WTC11 (cell line): ENCODE data around the gene HSPG2.

Experiments
- CDX4 ChIP-seq: fragments of 250-450 bp; sonication (Bioruptor Pico); IDR thresholded peaks from 2 replicates; pipeline ENCODE4 v1.9.0; 2021; ENCODE audit warnings: moderate library complexity, mild to moderate bottlenecking, inconsistent platforms, borderline replicate concordance
- CTCF ChIP-seq: fragments of 200-600 bp; IDR thresholded peaks from 2 replicates; pipeline ENCODE4 v1.8.0; 2022; ENCODE audit warnings: antibody characterized with exemption
- ESRRA ChIP-seq: sonication (generic); formaldehyde crosslinking; IDR thresholded peaks from 2 replicates; pipeline ENCODE4 v1.8.1; 2022; ENCODE audit warnings: mild to moderate bottlenecking, missing genetic modification reagents, borderline replicate concordance
- ETV6 ChIP-seq: sonication (generic); formaldehyde crosslinking; IDR thresholded peaks from 2 replicates; pipeline ENCODE4 v1.8.1; 2022; ENCODE audit warnings: mild to moderate bottlenecking, missing genetic modification reagents
- HMGXB4 ChIP-seq: sonication (generic); formaldehyde crosslinking; IDR thresholded peaks from 2 replicates; pipeline ENCODE4 v1.8.1; 2023; ENCODE audit warnings: mild to moderate bottlenecking, moderate library complexity, missing genetic modification reagents
- JUN ChIP-seq: sonication (generic); formaldehyde crosslinking; IDR thresholded peaks from 2 replicates; pipeline ENCODE4 v1.8.0; 2023; ENCODE audit warnings: mild to moderate bottlenecking, missing genetic modification reagents
- PREB ChIP-seq: sonication (generic); formaldehyde crosslinking; IDR thresholded peaks from 2 replicates; pipeline ENCODE4 v1.8.1; 2022; ENCODE audit warnings: mild to moderate bottlenecking, missing genetic modification reagents, moderate library complexity, borderline replicate concordance
- RELA ChIP-seq: sonication (generic); formaldehyde crosslinking; IDR thresholded peaks from 2 replicates; pipeline ENCODE4 v1.8.1; 2022; ENCODE audit warnings: missing genetic modification reagents, mild to moderate bottlenecking, borderline replicate concordance
- SOX15 ChIP-seq: fragments of 250-450 bp; sonication (Bioruptor Pico); IDR thresholded peaks from 2 replicates; pipeline ENCODE4 v1.9.0; 2021; ENCODE audit warnings: mild to moderate bottlenecking
- ZNF121 ChIP-seq: sonication (generic); formaldehyde crosslinking; IDR thresholded peaks from 2 replicates; pipeline ENCODE4 v1.8.0; 2023; ENCODE audit warnings: missing genetic modification reagents
- ZNF138 ChIP-seq: sonication (generic); formaldehyde crosslinking; conservative IDR thresholded peaks from 2 replicates; pipeline ENCODE4 v1.8.1; 2022; ENCODE audit warnings: mild to moderate bottlenecking, moderate library complexity, missing genetic modification reagents

GRCh38 chr1:21901473-21901847, 35.6 kb downstream of the HSPG2 start:
- TF ChIP-seq CDX4 (CRISPR knock-in tag) (no peak), PREB (no peak), JUN (CRISPR knock-in tag) (no peak), HMGXB4 (no peak), RELA (no peak), CTCF (no peak), ZNF138 (CRISPR knock-in tag) (no peak), ESRRA (no peak), ETV6 (CRISPR knock-in tag) (no peak), SOX15 (no peak), ZNF121 (CRISPR knock-in tag) (no peak)
